Measurements from ENCODE around the gene NPHP4.

Gene NPHP4

GRCh38 chr1:5992026-5992813, at the start of gene NPHP4:
Gene NPHP4 (minus strand): TSS chr1:5992425. CDS start chr1:5986289, 6,136 bp downstream.
- no peak for TF ChIP-seq CTCF (IDR thresholded peaks at IDR 0.05; ENCODE audit: insufficient read depth, low read depth, low read length, missing control alignments)
- DNase-seq (ENCODE audit: low read depth): peak; percentile 100
- peak within 1 kb of the TSS; percentile 62 for H3K4me3 ChIP-seq (ENCODE audit: low read length)

- H3K4me3 ChIP-seq (ENCODE audit: low read length): no peak overlapping the region
- peak; percentile 68 for TF ChIP-seq CTCF (IDR thresholded peaks at IDR 0.05; ENCODE audit: insufficient read depth, low read depth, low read length, missing control alignments)
- DNase-seq (ENCODE audit: low read depth): peak; percentile 46
These were observed 49.3 kb upstream of the NPHP4 start for GRCh38 chr1:6041432-6042062.

DNA sequence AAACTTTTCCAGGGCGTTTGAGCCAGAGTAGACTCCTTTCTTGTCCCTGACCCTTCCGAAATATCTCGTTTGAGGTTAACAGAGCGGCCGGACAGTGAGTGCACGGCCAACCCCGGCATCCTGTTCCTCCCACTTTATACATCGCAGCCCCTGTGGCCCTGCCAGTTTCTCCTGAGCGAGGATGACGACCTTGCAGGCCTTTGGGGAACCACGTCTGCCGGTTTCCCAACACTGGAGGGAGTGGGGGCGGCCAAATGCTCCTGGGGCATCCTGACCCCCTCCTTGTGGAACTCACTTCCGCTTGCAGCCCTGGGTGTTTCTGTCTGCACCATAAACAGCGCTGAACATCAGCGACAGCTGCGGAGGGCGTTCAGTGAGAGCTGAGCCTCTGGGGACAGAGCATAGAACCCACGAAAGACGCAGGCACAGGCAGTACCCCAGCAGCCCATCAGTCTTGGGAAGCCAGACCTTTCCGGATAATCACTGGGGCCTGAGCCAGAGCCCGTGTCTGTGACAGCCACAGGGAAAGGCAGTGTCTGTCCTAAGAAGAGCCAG, 48.7 kb upstream of the NPHP4 start:
- DNase-seq (ENCODE audit: low read depth): no peak
- H3K4me3 ChIP-seq (ENCODE audit: low read length): no peak overlapping the region
- TF ChIP-seq CTCF (IDR thresholded peaks at IDR 0.05; ENCODE audit: insufficient read depth, low read depth, low read length, missing control alignments): no peak

GRCh38 chr1:6040444-6040843, 48.2 kb upstream of the NPHP4 start:
- H3K4me3 ChIP-seq (ENCODE audit: low read length): no peak overlapping the region
- no peak for DNase-seq (ENCODE audit: low read depth)

DNA sequence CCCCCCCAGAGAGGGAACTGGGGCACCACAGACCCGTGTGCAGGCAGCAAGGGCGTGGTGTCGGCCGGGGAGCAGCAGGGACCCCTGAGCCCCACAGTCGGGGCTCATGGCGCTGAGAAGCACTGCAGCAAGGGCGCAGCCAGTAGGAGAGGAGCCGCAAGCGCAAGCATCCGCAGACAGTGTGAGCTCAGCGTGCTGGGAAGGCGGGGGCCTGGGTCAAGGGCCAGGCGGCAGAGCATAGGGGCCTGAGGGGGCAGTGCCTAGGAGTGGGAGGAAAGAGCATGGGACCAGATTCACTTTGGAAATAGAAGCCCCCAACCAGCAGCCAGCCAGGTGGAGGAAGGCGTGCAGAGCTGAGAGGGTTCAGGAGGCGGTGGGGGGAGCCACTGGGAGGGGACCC, 46.8 kb upstream of the NPHP4 start:
- H3K4me3 ChIP-seq (ENCODE audit: low read length): no peak overlapping the region

More at GRCh38 chr1:6040444-6040843, 48.2 kb upstream of the NPHP4 start:
- TF ChIP-seq CTCF (IDR thresholded peaks at IDR 0.05; ENCODE audit: insufficient read depth, low read depth, low read length, missing control alignments): no peak

GRCh38 chr1:6038603-6039002, 46.4 kb upstream of the NPHP4 start:
- no peak for TF ChIP-seq CTCF (IDR thresholded peaks at IDR 0.05; ENCODE audit: insufficient read depth, low read depth, low read length, missing control alignments)
- DNase-seq (ENCODE audit: low read depth): no peak
- H3K4me3 ChIP-seq (ENCODE audit: low read length): no peak overlapping the region

More for the DNA sequence above, 46.8 kb upstream of the NPHP4 start:
- DNase-seq (ENCODE audit: low read depth): no peak
- TF ChIP-seq CTCF (IDR thresholded peaks at IDR 0.05; ENCODE audit: insufficient read depth, low read depth, low read length, missing control alignments): no peak
